Gastrocnemius medialis (tissue), 4 donors: ENCODE measurements around the gene GIN1.

ENCODE experiments used
- POLR2A ChIP-seq, 2 donors: fragments of 450-650 bp; IDR thresholded peaks; one replicate each; pipeline ENCODE4 v1.6.1; 2017; ENCODE audit warnings: antibody characterized with exemption in 2 of 2, mild to moderate bottlenecking in 2 of 2, moderate library complexity in 2 of 2
- TF ChIP-seq, protein P1 (sequence below), 5 experiments: fragments of 450-650 bp in 3 of 5; fragments of 200-600 bp in 2 of 5; sonication (generic) in 2 of 5; IDR thresholded peaks in 4 of 5; conservative IDR thresholded peaks in 1 of 5; 1 replicate in 4 of 5; 2 replicates in 1 of 5; pipeline ENCODE4 v1.5.1; 2016 to 2019; ENCODE audit warnings: antibody characterized with exemption in 5 of 5, mild to moderate bottlenecking in 3 of 5, moderate library complexity in 3 of 5

DNA sequence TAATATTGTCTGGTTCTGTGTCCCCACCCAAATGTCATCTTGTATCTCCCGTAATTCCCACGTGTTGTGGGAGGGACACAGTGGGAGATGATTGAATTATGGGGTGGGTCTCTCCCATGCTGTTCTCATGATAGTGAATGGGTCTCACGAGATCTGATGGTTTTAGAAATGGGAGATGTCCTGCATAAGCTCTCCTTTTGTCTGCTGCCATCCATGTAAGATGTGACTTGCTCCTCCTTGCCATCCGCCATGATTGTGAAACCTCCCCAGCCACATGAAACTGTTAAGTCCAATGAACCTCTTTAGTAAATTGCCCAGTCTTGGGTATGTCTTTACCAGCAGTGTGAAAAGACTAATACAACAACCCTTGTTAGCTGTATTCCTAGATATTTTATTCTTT is 44.5 kb downstream of the GIN1 start:
- TF ChIP-seq, protein P1, sequence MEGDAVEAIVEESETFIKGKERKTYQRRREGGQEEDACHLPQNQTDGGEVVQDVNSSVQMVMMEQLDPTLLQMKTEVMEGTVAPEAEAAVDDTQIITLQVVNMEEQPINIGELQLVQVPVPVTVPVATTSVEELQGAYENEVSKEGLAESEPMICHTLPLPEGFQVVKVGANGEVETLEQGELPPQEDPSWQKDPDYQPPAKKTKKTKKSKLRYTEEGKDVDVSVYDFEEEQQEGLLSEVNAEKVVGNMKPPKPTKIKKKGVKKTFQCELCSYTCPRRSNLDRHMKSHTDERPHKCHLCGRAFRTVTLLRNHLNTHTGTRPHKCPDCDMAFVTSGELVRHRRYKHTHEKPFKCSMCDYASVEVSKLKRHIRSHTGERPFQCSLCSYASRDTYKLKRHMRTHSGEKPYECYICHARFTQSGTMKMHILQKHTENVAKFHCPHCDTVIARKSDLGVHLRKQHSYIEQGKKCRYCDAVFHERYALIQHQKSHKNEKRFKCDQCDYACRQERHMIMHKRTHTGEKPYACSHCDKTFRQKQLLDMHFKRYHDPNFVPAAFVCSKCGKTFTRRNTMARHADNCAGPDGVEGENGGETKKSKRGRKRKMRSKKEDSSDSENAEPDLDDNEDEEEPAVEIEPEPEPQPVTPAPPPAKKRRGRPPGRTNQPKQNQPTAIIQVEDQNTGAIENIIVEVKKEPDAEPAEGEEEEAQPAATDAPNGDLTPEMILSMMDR (IDR thresholded peaks at IDR 0.05 in 4 of 5, conservative IDR thresholded peaks at IDR 0.05 in 1 of 5), result no peak
- TF ChIP-seq POLR2A (IDR thresholded peaks at IDR 0.05), result no peak
